Middle frontal gyrus (tissue), 1 donor: ENCODE data around the gene LMNTD2.

ENCODE experiments used
- DNase-seq: peaks from one replicate; pipeline ENCODE4 v3.0.0-alpha.2; 2015; ENCODE audit warnings: low spot score; ENCODE audit errors: extremely low spot score

LMNTD2 gene

GRCh38 chr11:560305-561147 lies at the start of gene LMNTD2, which contains the start of gene RASSF7:
TSS of gene LMNTD2 (minus strand) at chr11:560738. CDS start at chr11:560716, 22 bp downstream.
TSS of gene RASSF7 (plus strand) at chr11:560970. CDS start at chr11:561769, 799 bp downstream.
- peak; percentile 75 for DNase-seq

GRCh38 chr11:609341-609811 lies 48.8 kb upstream of the LMNTD2 start:
- no peak for DNase-seq

- DNase-seq: no peak
Observed at GRCh38 chr11:608791-609251, 48.3 kb upstream of the LMNTD2 start.

- no peak for DNase-seq
Observed at GRCh38 chr11:607971-608659, 47.6 kb upstream of the LMNTD2 start.

GRCh38 chr11:607020-607780 lies 46.7 kb upstream of the LMNTD2 start:
- no peak for DNase-seq

GRCh38 chr11:606245-606644 lies 45.7 kb upstream of the LMNTD2 start:
- DNase-seq: no peak

GRCh38 chr11:605286-606129 lies 45.0 kb upstream of the LMNTD2 start:
- no peak for DNase-seq

- DNase-seq: no peak
Observed at GRCh38 chr11:603154-603553, 42.6 kb upstream of the LMNTD2 start.

- no peak for DNase-seq
Observed at GRCh38 chr11:601573-602245, 41.2 kb upstream of the LMNTD2 start.

- DNase-seq: no peak
Observed at GRCh38 chr11:598005-598680, 37.6 kb upstream of the LMNTD2 start.

GRCh38 chr11:597166-597725 lies 36.7 kb upstream of the LMNTD2 start:
- no peak for DNase-seq

GRCh38 chr11:596374-596773 lies 35.8 kb upstream of the LMNTD2 start:
- DNase-seq: no peak

- no peak for DNase-seq
Observed at GRCh38 chr11:595400-595799, 34.9 kb upstream of the LMNTD2 start.

- DNase-seq: no peak
Observed at GRCh38 chr11:593347-593746, 32.8 kb upstream of the LMNTD2 start.

GRCh38 chr11:592918-593317 lies 32.4 kb upstream of the LMNTD2 start:
- DNase-seq: no peak

- no peak for DNase-seq
Observed at GRCh38 chr11:592501-592900, 32.0 kb upstream of the LMNTD2 start.

GRCh38 chr11:590997-591396 lies 30.5 kb upstream of the LMNTD2 start:
- DNase-seq: no peak

- DNase-seq: no peak
Observed at GRCh38 chr11:589798-590197, 29.3 kb upstream of the LMNTD2 start.

GRCh38 chr11:587978-588380 lies 27.4 kb upstream of the LMNTD2 start:
- no peak for DNase-seq
